DMS53 treated with DMSO at 0.1 percent for 48 hours (cell line): ENCODE results near the gene BMPER.

ENCODE experiments used
- DNase-seq: peaks from one replicate; lab custom pipeline; 2025; ENCODE audit not compliant: unreplicated experiment; lab: John Stamatoyannopoulos, UW

The BMPER gene

DNA sequence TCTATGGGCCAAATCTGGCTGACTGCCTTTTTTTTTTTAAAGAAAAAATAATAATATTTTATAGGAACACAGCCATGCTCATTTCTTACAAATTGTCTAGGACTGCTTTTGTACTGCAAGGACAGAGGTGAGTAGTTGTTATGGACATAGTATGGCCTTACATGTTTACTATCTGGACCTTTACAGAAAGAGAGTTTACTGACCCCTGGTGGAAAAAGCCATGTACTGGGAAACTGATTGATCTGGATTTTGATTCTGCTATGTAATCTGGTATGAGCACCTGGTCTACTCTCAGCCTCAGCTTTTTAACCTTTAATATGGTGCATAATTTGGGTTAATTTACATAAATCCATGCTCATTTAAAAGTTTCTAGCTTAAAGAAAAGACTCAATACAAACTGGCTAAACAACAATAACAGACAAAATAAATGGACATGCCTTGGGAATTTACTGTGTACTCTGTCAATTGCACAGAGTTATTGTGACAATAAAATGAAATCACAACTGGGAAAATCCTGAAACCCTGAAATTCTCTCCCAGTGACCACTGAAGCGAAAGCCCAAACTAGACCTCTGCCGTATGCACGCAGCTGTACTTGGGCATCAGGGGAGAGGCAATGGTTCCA is 260.7 kb downstream of the BMPER start:
- DNase-seq, result peak; percentile 70

GRCh38 chr7:34168013-34168412 is 262.7 kb downstream of the BMPER start:
- DNase-seq, result no peak

DNA sequence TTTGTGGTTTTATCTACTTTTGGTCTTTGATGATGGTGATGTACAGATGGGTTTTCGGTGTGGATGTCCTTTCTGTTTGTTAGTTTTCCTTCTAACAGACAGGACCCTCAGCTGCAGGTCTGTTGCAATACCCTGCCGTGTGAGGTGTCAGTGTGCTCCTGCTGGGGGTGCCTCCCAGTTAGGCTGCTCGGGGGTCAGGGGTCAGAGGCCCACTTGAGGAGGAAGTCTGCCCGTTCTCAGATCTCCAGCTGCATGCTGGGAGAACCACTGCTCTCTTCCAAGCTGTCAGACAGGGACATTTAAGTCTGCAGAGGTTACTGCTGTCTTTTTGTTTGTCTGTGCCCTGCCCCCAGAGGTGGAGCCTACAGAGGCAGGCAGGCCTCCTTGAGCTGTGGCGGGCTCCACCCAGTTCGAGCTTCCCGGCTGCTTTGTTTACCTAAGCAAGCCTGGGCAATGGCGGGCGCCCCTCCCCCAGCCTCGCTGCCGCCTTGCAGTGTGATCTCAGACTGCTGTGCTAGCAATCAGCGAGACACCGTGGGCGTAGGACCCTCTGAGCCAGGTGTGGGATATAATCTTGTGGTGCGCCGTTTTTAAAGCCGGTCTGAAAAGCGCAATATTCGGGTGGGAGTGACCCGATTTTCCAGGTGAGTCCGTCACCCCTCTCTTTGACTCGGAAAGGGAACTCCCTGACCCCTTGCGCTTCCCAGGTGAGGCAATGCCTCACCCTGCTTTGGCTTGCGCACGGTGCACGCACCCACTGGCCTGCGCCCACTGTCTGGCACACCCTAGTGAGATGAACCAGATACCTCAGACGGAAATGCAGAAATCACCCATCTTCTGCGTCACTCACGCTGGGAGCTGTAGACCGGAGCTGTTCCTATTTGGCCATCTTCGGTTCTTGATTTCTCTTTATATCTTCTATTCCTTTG is 269.6 kb downstream of the BMPER start:
- peak; percentile 28 for DNase-seq

GRCh38 chr7:34175837-34176236 is 270.5 kb downstream of the BMPER start:
- DNase-seq, result no peak

DNA sequence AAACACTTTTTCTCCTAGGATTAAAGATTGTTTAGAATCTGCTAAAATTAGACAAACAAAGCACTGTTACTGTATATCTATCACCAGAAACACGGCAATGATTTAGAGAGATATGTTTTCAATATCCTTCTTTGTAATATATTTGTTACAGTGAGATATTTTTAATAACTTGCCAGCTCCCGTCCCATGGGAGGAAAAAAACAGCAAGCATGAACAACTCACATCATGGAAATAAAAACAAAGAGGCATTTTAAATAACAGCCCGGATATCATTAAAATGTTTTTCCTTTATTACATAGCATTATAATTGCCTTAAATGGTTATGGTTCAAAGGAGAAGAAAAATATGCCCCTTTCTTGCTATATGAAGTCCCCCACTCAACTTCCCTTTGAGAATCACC is 272.1 kb downstream of the BMPER start:
- no peak for DNase-seq

GRCh38 chr7:34181271-34181958 is 276.1 kb downstream of the BMPER start:
- DNase-seq, result no peak

- no peak for DNase-seq
These were observed 279.1 kb downstream of the BMPER start for GRCh38 chr7:34184466-34184865.

DNA sequence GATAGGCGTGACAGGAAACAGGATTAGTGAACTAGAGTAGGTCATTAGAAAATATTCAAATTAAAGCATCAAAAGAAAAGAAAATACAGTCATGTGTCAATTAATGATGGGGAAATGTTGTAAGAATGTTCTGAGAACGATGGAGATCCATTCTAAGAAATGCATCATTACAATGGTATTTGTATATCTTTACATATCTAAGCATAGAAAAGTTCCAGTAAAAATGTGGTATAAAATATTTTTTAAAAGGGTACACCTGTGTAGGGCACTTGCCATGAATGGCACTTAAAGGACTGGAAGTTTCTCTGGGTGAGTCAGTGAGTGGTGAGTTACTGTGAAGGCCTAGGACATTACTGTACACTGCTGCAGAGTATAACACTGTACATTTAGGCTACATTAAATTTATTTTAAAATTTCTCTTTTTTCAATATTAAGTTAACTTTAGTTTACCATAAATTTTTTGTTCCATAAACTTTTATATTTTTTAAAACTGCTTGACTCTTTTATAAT is 282.5 kb downstream of the BMPER start:
- no peak for DNase-seq

- DNase-seq, result no peak
These were observed 283.7 kb downstream of the BMPER start for GRCh38 chr7:34189031-34189430.

GRCh38 chr7:34190299-34190698 is 285.0 kb downstream of the BMPER start:
- DNase-seq, result no peak

GRCh38 chr7:34191162-34191561 is 285.8 kb downstream of the BMPER start:
- DNase-seq, result no peak

DNA sequence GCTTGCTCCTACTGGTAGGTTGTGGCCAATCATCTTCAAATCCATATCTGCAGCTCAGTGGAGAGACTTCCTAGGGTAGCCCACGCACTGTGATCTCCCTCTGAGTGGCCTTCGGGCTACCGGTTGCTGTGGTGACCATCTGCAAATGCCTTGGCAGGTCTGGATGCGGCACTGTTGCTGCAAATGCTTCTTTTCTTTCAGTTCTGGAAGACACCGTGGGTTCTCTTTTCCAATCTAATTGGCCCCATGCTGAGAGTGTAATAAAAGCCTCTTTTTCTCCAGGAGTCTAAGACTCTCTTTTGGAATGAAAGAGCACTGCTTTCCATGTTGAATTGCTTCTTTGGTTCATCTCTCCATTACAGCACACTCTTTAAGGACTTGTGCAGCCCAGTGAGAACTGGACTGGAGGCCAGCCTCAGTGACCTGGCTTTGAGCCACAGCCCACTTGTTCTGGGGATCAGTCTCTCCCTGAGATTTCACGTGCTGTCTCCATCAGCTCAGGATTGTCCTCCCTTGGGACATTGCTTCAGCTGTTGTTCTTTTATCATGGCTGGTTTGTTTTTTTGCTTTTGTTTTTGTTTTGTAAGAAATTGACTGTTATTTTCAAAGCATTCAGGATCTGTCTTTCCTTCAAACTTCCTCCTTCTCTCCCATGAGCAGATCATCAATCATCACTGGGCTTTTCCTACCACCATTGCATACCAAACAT is 286.6 kb downstream of the BMPER start:
- no peak for DNase-seq

DNA sequence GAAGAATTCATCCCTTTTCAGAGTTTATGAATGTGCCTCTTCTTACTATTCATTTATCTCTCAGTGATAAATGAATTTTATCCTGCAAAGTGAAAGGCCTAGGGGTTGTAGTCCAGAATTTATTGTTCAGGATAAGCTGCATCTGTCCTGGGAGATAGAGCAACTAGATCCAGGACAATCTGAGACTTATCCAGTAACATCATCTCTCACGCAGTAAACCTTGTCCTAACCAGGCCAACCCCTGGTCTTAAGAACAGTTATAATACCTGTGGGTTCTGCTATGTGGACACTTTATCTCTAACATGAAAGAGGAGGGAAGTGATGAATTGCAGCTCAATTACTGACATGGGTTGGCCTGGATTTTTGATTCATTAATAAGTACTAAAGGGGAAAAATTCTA is 287.6 kb downstream of the BMPER start:
- no peak for DNase-seq

- no peak for DNase-seq
These were observed 292.9 kb downstream of the BMPER start for GRCh38 chr7:34198231-34198641.
